NB4 (cell line): ENCODE measurements around the gene DAZL.

Source experiments
- POLR2A ChIP-seq: IDR thresholded peaks from 2 replicates; pipeline ENCODE4 v1.6.1; 2011; ENCODE audit warnings: mild to moderate bottlenecking; ENCODE audit not compliant: insufficient read length; ENCODE audit errors: extremely low read depth
- TF ChIP-seq, protein P1 (sequence below): IDR thresholded peaks from one replicate; pipeline ENCODE4 v1.5.1; 2012; ENCODE audit warnings: low read depth, low read length

DNA sequence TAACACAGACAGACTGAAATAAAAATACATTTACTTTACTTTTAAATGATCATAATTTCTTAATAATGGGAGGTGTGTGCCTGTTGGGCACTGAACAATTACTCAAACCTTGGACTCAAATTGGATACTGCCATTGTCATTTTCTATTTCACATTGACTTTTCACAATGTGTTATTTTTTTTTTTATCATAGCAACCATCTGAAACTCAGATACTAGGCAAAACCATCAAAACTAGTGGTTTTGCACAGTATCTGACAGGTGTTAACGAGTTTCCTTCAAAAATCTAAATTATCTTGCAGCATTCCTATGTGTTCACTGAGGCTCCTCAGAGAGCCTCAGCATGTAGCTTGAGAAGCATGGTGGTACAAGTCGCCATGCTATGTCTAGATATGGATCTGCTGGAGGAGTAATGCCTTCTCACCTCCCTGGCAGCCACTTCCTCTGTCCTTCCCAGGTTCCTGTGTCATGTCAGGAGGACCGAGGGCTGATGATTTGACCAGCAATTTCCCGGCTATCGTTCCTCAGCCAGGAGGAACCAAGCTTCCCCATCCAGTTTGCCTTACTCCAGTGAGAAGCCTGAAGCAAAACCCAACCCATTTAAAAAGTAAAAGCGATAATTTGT is 61.9 kb downstream of the DAZL start:
- TF ChIP-seq, protein P1, sequence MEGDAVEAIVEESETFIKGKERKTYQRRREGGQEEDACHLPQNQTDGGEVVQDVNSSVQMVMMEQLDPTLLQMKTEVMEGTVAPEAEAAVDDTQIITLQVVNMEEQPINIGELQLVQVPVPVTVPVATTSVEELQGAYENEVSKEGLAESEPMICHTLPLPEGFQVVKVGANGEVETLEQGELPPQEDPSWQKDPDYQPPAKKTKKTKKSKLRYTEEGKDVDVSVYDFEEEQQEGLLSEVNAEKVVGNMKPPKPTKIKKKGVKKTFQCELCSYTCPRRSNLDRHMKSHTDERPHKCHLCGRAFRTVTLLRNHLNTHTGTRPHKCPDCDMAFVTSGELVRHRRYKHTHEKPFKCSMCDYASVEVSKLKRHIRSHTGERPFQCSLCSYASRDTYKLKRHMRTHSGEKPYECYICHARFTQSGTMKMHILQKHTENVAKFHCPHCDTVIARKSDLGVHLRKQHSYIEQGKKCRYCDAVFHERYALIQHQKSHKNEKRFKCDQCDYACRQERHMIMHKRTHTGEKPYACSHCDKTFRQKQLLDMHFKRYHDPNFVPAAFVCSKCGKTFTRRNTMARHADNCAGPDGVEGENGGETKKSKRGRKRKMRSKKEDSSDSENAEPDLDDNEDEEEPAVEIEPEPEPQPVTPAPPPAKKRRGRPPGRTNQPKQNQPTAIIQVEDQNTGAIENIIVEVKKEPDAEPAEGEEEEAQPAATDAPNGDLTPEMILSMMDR: no peak
- no peak for TF ChIP-seq POLR2A
